IPS-18c (cell line): ENCODE results near the gene MST1.

Experiments
- H3K4me3 ChIP-seq: 2 replicates; pipeline ENCODE4 v1.7.0; 2013; ENCODE audit warnings: low read depth, mild to moderate bottlenecking, low read length, moderate library complexity; ENCODE audit not compliant: insufficient read depth
- H3K9me3 ChIP-seq: one replicate; pipeline ENCODE4 v1.6.1; 2013; ENCODE audit warnings: mild to moderate bottlenecking, low read length, moderate library complexity; ENCODE audit not compliant: control insufficient read depth, insufficient read depth

The MST1 gene

GRCh38 chr3:49654955-49655556, 34.2 kb downstream of the MST1 start:
- H3K4me3 ChIP-seq, result no peak overlapping the region
- no peaks in the 10 kb centered on the region for H3K9me3 ChIP-seq

GRCh38 chr3:49654176-49654825, 35.0 kb downstream of the MST1 start:
- Histone ChIP-seq H3K4me3 (no peak overlapping the region), H3K9me3 (no peaks in the 10 kb centered on the region)

- peaks cover 2% of the 10 kb centered on the region for H3K9me3 ChIP-seq
Measured at GRCh38 chr3:49653621-49654020, 35.7 kb downstream of the MST1 start.

GRCh38 chr3:49652903-49653415, 36.3 kb downstream of the MST1 start:
- H3K9me3 ChIP-seq, result peaks cover 2% of the 10 kb centered on the region

More at GRCh38 chr3:49653621-49654020, 35.7 kb downstream of the MST1 start:
- H3K4me3 ChIP-seq, result no peak overlapping the region

GRCh38 chr3:49652218-49652902, 36.9 kb downstream of the MST1 start:
- no peak overlapping the region for H3K4me3 ChIP-seq
- H3K9me3 ChIP-seq, result peaks cover 2% of the 10 kb centered on the region

More at GRCh38 chr3:49652903-49653415, 36.3 kb downstream of the MST1 start:
- H3K4me3 ChIP-seq, result no peak overlapping the region

GRCh38 chr3:49650637-49651036, 38.6 kb downstream of the MST1 start:
- no peak overlapping the region for H3K4me3 ChIP-seq
- H3K9me3 ChIP-seq, result peaks cover 2% of the 10 kb centered on the region

GRCh38 chr3:49650177-49650576, 39.1 kb downstream of the MST1 start:
- Histone ChIP-seq H3K4me3 (no peak overlapping the region), H3K9me3 (peaks cover 2% of the 10 kb centered on the region)

GRCh38 chr3:49649576-49649975, 39.7 kb downstream of the MST1 start:
- Histone ChIP-seq H3K4me3 (no peak overlapping the region), H3K9me3 (peaks cover 2% of the 10 kb centered on the region)

GRCh38 chr3:49648354-49649019, 40.8 kb downstream of the MST1 start:
- Histone ChIP-seq H3K4me3 (no peak overlapping the region), H3K9me3 (peaks cover 2% of the 10 kb centered on the region)

GRCh38 chr3:49647741-49648140, 41.5 kb downstream of the MST1 start:
- H3K4me3 ChIP-seq, result no peak overlapping the region
- H3K9me3 ChIP-seq, result peaks cover 2% of the 10 kb centered on the region

GRCh38 chr3:49646236-49646635, 43.0 kb downstream of the MST1 start:
- Histone ChIP-seq H3K4me3 (no peak overlapping the region), H3K9me3 (peaks cover 2% of the 10 kb centered on the region)

- peaks cover 2% of the 10 kb centered on the region for H3K9me3 ChIP-seq
- H3K4me3 ChIP-seq, result no peak overlapping the region
Measured at GRCh38 chr3:49644684-49645083, 44.6 kb downstream of the MST1 start.

- Histone ChIP-seq H3K4me3 (no peak overlapping the region), H3K9me3 (no peaks in the 10 kb centered on the region)
Measured at GRCh38 chr3:49642708-49643145, 46.5 kb downstream of the MST1 start.

- H3K4me3 ChIP-seq, result no peak overlapping the region
- no peaks in the 10 kb centered on the region for H3K9me3 ChIP-seq
Measured at GRCh38 chr3:49641921-49642707, 47.2 kb downstream of the MST1 start.

GRCh38 chr3:49641292-49641691, 48.0 kb downstream of the MST1 start:
- no peak overlapping the region for H3K4me3 ChIP-seq
- H3K9me3 ChIP-seq, result no peaks in the 10 kb centered on the region

GRCh38 chr3:49639551-49639950, 49.7 kb downstream of the MST1 start:
- Histone ChIP-seq H3K4me3 (no peak overlapping the region), H3K9me3 (no peaks in the 10 kb centered on the region)

- no peak overlapping the region for H3K4me3 ChIP-seq
Measured at GRCh38 chr3:49638445-49638844, 50.8 kb downstream of the MST1 start.

More at GRCh38 chr3:49638445-49638844, 50.8 kb downstream of the MST1 start:
- H3K9me3 ChIP-seq, result no peaks in the 10 kb centered on the region
